ENCODE data around the gene SEC22A.

Gene SEC22A

DNA sequence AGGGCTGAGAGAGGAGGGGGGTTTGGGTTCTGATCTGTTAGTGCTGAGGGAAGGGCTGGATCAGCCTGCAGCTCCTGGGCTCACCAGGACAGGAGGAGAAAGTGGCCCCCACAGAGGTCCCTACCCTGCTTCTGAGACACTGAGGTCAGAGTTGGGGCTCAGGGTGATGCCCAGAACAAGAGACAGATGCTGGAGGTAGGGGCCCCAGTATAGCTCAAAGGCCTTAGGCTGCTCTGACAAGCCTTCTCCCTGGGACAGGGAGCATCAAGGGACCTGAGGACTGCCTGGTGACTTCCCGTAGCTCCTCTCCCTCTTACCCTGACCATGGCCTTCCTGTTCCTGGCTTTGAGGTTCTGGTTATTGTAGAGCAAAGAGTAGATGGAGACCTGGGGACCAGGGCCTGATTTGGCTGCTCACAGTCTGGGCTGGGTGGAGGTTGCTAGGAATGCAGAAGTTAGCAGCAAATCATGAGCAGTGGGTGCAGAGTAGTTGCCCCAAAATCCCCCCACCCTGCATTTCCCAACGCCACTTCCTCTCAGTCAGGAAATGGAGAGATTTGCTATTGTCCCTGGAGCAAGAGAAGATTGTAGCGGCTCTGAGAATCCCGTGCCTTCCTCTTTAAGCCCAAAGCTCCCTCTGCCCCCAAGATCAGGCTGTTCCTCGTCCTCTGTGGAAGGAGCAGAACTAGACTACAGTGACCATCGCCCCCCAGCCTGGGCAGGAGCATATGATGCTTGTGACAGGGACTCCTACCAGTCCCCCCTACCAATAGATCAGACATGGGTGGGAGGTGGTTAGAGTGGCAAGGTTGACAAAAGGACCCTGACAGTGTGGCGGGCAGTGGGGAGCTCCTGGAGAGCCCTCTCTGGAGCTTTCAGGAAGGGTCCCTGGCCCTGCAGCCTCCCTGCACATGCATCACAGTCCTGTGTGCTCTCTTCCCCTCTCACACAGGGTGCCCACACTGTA, 47.4 kb upstream of the SEC22A start:
- no peak for DNase-seq (ENCODE audit: low spot score)
- peak overlapping the region; percentile 54 for H3K18ac ChIP-seq (ENCODE audit: low read length)
- peaks cover 0 to 71% of the 10 kb centered on the region in 2 donors for H3K36me3 ChIP-seq (replicated peaks in 1 of 2; ENCODE audit: control insufficient read depth in 2 of 2, insufficient read depth in 2 of 2, low read length in 2 of 2)
- WGBS, 2 donors (ENCODE audit: extremely low coverage in 2 of 2, insufficient read length in 2 of 2, insufficient replicate concordance in 1 of 2): no CpG with 5 or more reads among the region's 7 CpGs
- H3K14ac ChIP-seq (ENCODE audit: low read length): no peak overlapping the region
- peak overlapping the region; percentile 4 for H2BK12ac ChIP-seq (ENCODE audit: low read length)
- peak overlapping the region; percentile 5 for H2BK15ac ChIP-seq (ENCODE audit: low read length)
- no peak overlapping the region for H4K91ac ChIP-seq (ENCODE audit: low read depth, low read length, poor library complexity)
- peak overlapping the region; percentile 8 for H2BK5ac ChIP-seq (ENCODE audit: low read length)
- H3K27me3 ChIP-seq (ENCODE audit: control insufficient read depth in 3 of 3, insufficient read depth in 3 of 3, low read depth in 1 of 3, low read length in 3 of 3): no peaks in the 10 kb centered on the region
- no peaks in the 10 kb centered on the region for H3K79me1 ChIP-seq (ENCODE audit: low read depth, low read length)
- H3K9me3 ChIP-seq (replicated peaks in 1 of 2; ENCODE audit: control insufficient read depth in 2 of 2, insufficient read depth in 1 of 2, low read depth in 1 of 2, low read length in 2 of 2): no peaks in the 10 kb centered on the region
- H3K23ac ChIP-seq (ENCODE audit: low read depth, low read length, poor library complexity): no peak overlapping the region
- no peak overlapping the region for H2BK120ac ChIP-seq (ENCODE audit: low read depth, low read length)
- no peak overlapping the region for H2AFZ ChIP-seq (ENCODE audit: low read length)
- no peak overlapping the region for H4K8ac ChIP-seq (ENCODE audit: low read depth, low read length)
- H3K4me2 ChIP-seq (ENCODE audit: insufficient read depth, low read length, poor library complexity, severe bottlenecking): no peak overlapping the region
- peaks cover 29% of the 10 kb centered on the region in 2 donors for H3K4me1 ChIP-seq (ENCODE audit: control insufficient read depth in 2 of 2, insufficient read depth in 1 of 2, low read depth in 1 of 2, low read length in 2 of 2)
- H3K9ac ChIP-seq (ENCODE audit: low read depth, low read length, poor library complexity): no peak overlapping the region
- H2AK5ac ChIP-seq (ENCODE audit: low read depth, low read length): peak overlapping the region; percentile 98
- H3K4ac ChIP-seq (ENCODE audit: low read length): no peak overlapping the region
- H3K27ac ChIP-seq (replicated peaks; ENCODE audit: low read length): no peak overlapping the region
- no peak overlapping the region for H3K4me3 ChIP-seq (ENCODE audit: low read length in 2 of 2)

DNA sequence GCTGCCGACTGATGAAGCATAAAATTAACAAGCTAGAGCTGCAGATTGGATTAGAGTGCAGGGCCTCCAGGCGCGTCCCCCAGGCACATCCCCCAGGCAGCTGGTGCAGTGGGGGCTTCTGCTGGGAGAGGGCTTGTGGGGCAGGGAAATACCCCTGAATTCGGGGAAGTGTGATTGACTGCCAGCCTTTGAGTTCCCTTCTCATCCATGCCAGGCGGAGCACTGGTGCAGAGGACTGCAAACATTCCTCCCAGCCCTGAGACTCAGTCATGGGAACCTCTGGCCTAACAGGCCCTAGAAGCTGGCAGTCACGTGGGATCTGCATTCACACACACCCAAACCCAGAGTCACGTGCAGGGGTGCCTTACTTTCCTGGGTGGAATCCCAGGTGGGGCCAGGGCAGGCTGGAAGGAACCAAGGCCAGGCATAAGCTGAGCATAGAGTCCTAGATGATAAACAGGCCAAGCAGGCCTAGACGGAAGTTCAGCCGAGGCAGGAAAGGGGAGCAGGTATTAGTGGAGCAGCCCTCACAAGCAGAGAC, 46.2 kb upstream of the SEC22A start:
- H3K9me3 ChIP-seq (replicated peaks in 1 of 2; ENCODE audit: control insufficient read depth in 2 of 2, insufficient read depth in 1 of 2, low read depth in 1 of 2, low read length in 2 of 2): no peaks in the 10 kb centered on the region
- no CpG with 5 or more reads among the region's 9 CpGs for WGBS, 2 donors (ENCODE audit: extremely low coverage in 2 of 2, insufficient read length in 2 of 2, insufficient replicate concordance in 1 of 2)
- H3K4me3 ChIP-seq (ENCODE audit: low read length in 2 of 2): no peak overlapping the region
- peaks cover 0 to 71% of the 10 kb centered on the region in 2 donors for H3K36me3 ChIP-seq (replicated peaks in 1 of 2; ENCODE audit: control insufficient read depth in 2 of 2, insufficient read depth in 2 of 2, low read length in 2 of 2)
- no peak overlapping the region for H2AFZ ChIP-seq (ENCODE audit: low read length)
- no peak for DNase-seq (ENCODE audit: low spot score)
- no peak overlapping the region for H3K14ac ChIP-seq (ENCODE audit: low read length)
- H3K18ac ChIP-seq (ENCODE audit: low read length): peak overlapping the region; percentile 61
- H4K91ac ChIP-seq (ENCODE audit: low read depth, low read length, poor library complexity): no peak overlapping the region
- H3K27me3 ChIP-seq (ENCODE audit: control insufficient read depth in 3 of 3, insufficient read depth in 3 of 3, low read depth in 1 of 3, low read length in 3 of 3): no peaks in the 10 kb centered on the region
- H3K4me2 ChIP-seq (ENCODE audit: insufficient read depth, low read length, poor library complexity, severe bottlenecking): no peak overlapping the region
- no peaks in the 10 kb centered on the region for H3K79me1 ChIP-seq (ENCODE audit: low read depth, low read length)
- H2BK5ac ChIP-seq (ENCODE audit: low read length): peak overlapping the region; percentile 80
- H2BK120ac ChIP-seq (ENCODE audit: low read depth, low read length): no peak overlapping the region
- H3K9ac ChIP-seq (ENCODE audit: low read depth, low read length, poor library complexity): no peak overlapping the region
- peak overlapping the region; percentile 30 for H2AK5ac ChIP-seq (ENCODE audit: low read depth, low read length)
- no peak overlapping the region for H4K8ac ChIP-seq (ENCODE audit: low read depth, low read length)
- H2BK12ac ChIP-seq (ENCODE audit: low read length): peak overlapping the region; percentile 14
- peaks cover 29% of the 10 kb centered on the region in 2 donors for H3K4me1 ChIP-seq (ENCODE audit: control insufficient read depth in 2 of 2, insufficient read depth in 1 of 2, low read depth in 1 of 2, low read length in 2 of 2)
- peak overlapping the region; percentile 23 for H2BK15ac ChIP-seq (ENCODE audit: low read length)
- no peak overlapping the region for H3K27ac ChIP-seq (replicated peaks; ENCODE audit: low read length)
- no peak overlapping the region for H3K23ac ChIP-seq (ENCODE audit: low read depth, low read length, poor library complexity)
- H3K4ac ChIP-seq (ENCODE audit: low read length): no peak overlapping the region

DNA sequence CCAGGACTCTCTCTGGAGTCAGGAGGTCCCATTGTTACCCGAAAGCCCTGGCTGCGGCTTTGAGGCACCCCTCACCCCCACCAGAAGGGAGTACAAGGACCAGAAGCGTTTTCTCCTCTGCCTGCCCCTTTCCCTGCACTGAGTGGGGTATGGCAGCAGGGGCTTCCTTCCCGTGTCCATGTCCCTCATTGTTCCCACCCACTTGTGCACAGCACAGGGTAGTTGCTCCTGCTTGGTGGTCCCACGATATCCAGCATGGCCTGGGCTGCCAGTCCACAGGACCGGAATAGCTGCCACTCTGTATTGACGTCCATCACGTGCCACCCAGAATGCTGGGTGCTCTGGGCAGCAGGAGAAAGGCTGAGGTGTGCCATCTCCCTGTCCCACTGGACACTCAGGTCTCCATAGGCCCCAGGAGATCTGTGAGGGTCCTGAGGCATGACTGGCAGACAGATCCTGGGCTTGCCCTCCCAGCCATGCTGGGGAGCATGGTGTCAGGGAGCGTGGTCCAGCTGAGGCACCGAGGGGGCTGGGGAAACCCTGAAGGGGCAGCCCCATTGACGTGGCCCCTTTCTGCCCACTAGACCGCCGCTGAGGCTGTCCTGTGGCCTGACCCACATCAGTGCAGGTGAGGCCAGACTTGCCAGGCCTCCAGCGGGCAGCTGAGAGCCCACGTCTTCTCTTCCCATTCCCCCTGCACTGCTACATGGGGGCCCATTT, 45.3 kb upstream of the SEC22A start:
- Histone ChIP-seq H3K27ac (replicated peaks; ENCODE audit: low read length) (no peak overlapping the region), H2BK12ac (ENCODE audit: low read length) (peak overlapping the region; percentile 3), H2AFZ (ENCODE audit: low read length) (no peak overlapping the region), H3K9me3 (replicated peaks in 1 of 2; ENCODE audit: control insufficient read depth in 2 of 2, insufficient read depth in 1 of 2, low read depth in 1 of 2, low read length in 2 of 2) (no peaks in the 10 kb centered on the region), H4K91ac (ENCODE audit: low read depth, low read length, poor library complexity) (no peak overlapping the region), H3K4me3 (ENCODE audit: low read length in 2 of 2) (no peak overlapping the region), H3K36me3 (replicated peaks in 1 of 2; ENCODE audit: control insufficient read depth in 2 of 2, insufficient read depth in 2 of 2, low read length in 2 of 2) (peaks cover 0 to 71% of the 10 kb centered on the region in 2 donors), H3K14ac (ENCODE audit: low read length) (no peak overlapping the region), H3K9ac (ENCODE audit: low read depth, low read length, poor library complexity) (no peak overlapping the region), H4K8ac (ENCODE audit: low read depth, low read length) (no peak overlapping the region), H3K23ac (ENCODE audit: low read depth, low read length, poor library complexity) (no peak overlapping the region), H3K27me3 (ENCODE audit: control insufficient read depth in 3 of 3, insufficient read depth in 3 of 3, low read depth in 1 of 3, low read length in 3 of 3) (no peaks in the 10 kb centered on the region), H2BK5ac (ENCODE audit: low read length) (peak overlapping the region; percentile 26), H2BK15ac (ENCODE audit: low read length) (peak overlapping the region; percentile 33), H3K4me2 (ENCODE audit: insufficient read depth, low read length, poor library complexity, severe bottlenecking) (no peak overlapping the region), H2BK120ac (ENCODE audit: low read depth, low read length) (peak overlapping the region; percentile 84), H3K4me1 (ENCODE audit: control insufficient read depth in 2 of 2, insufficient read depth in 1 of 2, low read depth in 1 of 2, low read length in 2 of 2) (peaks cover 29% of the 10 kb centered on the region in 2 donors), H3K79me1 (ENCODE audit: low read depth, low read length) (no peaks in the 10 kb centered on the region), H3K18ac (ENCODE audit: low read length) (peak overlapping the region; percentile 61), H2AK5ac (ENCODE audit: low read depth, low read length) (peak overlapping the region; percentile 30), H3K4ac (ENCODE audit: low read length) (no peak overlapping the region)
- DNase-seq (ENCODE audit: low spot score): no peak
- no CpG with 5 or more reads among the region's 15 CpGs for WGBS, 2 donors (ENCODE audit: extremely low coverage in 2 of 2, insufficient read length in 2 of 2, insufficient replicate concordance in 1 of 2)

DNA sequence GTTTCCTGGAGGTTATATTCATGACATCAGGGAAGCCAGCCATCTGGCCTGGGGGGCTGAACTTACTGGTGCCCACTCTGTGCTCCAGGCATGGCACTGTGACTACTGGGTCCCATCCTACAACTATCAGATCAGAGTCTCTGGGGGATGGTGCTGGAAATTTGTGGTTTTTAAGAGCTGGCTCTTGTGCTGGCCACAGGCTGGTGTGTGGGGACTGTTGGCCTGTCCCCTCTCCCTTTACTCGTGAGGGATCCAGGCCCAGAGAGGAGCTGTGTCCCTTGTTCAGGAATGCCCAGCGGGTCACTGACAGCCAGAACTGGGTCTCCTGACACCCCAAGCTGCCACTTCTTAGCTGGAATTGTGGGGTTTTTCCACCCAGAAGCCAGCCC, 44.5 kb upstream of the SEC22A start:
- no peak overlapping the region for H3K14ac ChIP-seq (ENCODE audit: low read length)
- H2AK5ac ChIP-seq (ENCODE audit: low read depth, low read length): no peak overlapping the region
- no peaks in the 10 kb centered on the region for H3K79me1 ChIP-seq (ENCODE audit: low read depth, low read length)
- no CpG with 5 or more reads among the region's 2 CpGs for WGBS, 2 donors (ENCODE audit: extremely low coverage in 2 of 2, insufficient read length in 2 of 2, insufficient replicate concordance in 1 of 2)
- H3K4me1 ChIP-seq (ENCODE audit: control insufficient read depth in 2 of 2, insufficient read depth in 1 of 2, low read depth in 1 of 2, low read length in 2 of 2): peaks cover 25 to 31% of the 10 kb centered on the region in 2 donors
- no peaks in the 10 kb centered on the region for H3K9me3 ChIP-seq (replicated peaks in 1 of 2; ENCODE audit: control insufficient read depth in 2 of 2, insufficient read depth in 1 of 2, low read depth in 1 of 2, low read length in 2 of 2)
- no peak overlapping the region for H2BK12ac ChIP-seq (ENCODE audit: low read length)
- no peak overlapping the region for H3K4me3 ChIP-seq (ENCODE audit: low read length in 2 of 2)
- no peak overlapping the region for H2BK120ac ChIP-seq (ENCODE audit: low read depth, low read length)
- no peak for DNase-seq (ENCODE audit: low spot score)
- no peak overlapping the region for H3K27ac ChIP-seq (replicated peaks; ENCODE audit: low read length)
- no peak overlapping the region for H3K18ac ChIP-seq (ENCODE audit: low read length)
- no peak overlapping the region for H3K4me2 ChIP-seq (ENCODE audit: insufficient read depth, low read length, poor library complexity, severe bottlenecking)
- no peak overlapping the region for H2AFZ ChIP-seq (ENCODE audit: low read length)
- no peak overlapping the region for H3K9ac ChIP-seq (ENCODE audit: low read depth, low read length, poor library complexity)
- no peak overlapping the region for H3K23ac ChIP-seq (ENCODE audit: low read depth, low read length, poor library complexity)
- H3K36me3 ChIP-seq (replicated peaks in 1 of 2; ENCODE audit: control insufficient read depth in 2 of 2, insufficient read depth in 2 of 2, low read length in 2 of 2): peaks cover 0 to 79% of the 10 kb centered on the region in 2 donors
- no peak overlapping the region for H2BK15ac ChIP-seq (ENCODE audit: low read length)
- no peak overlapping the region for H3K4ac ChIP-seq (ENCODE audit: low read length)
- no peak overlapping the region for H4K91ac ChIP-seq (ENCODE audit: low read depth, low read length, poor library complexity)
- H3K27me3 ChIP-seq (ENCODE audit: control insufficient read depth in 3 of 3, insufficient read depth in 3 of 3, low read depth in 1 of 3, low read length in 3 of 3): no peaks in the 10 kb centered on the region
- peak overlapping the region; percentile 26 for H2BK5ac ChIP-seq (ENCODE audit: low read length)
- no peak overlapping the region for H4K8ac ChIP-seq (ENCODE audit: low read depth, low read length)
